Endothelial cell of umbilical vein (primary cell): Measurements from ENCODE around the gene BRCA1. TPM values are rescaled to one million over a fixed set of nuclear protein-coding genes. Genes with fewer than 3 reads are reported as not detected.
"Not testable (repeated sequence)": the region's sequence is repeated elsewhere in the genome, so short reads cannot be mapped to it uniquely, and the experiment has no call there.

Experiments used
- BruUV-seq: library from RNA; stranded (reverse); fragments of 400-500 nt; replicated peaks from 2 replicates; lab custom pipeline; 2021; lab: Mats Ljungman, UMichigan
- CTCF ChIA-PET: fragments of 300-600, 350-600 bp; sonication (Branson Sonifier 250); formaldehyde crosslinking; loops from one replicate; lab custom pipeline; 2021; ENCODE audit warnings: antibody characterized with exemption, inconsistent platforms; lab: Charles Lee
- POLR2A ChIA-PET: fragments of 300-600, 350-600 bp; sonication (Branson Sonifier 250); formaldehyde crosslinking; loops from one replicate; lab custom pipeline; 2021; ENCODE audit warnings: antibody characterized with exemption, inconsistent platforms; lab: Charles Lee
- DNase-seq: peaks from one replicate; pipeline ENCODE4 v3.0.0-alpha.2; 2011; ENCODE audit warnings: low read depth, low spot score
- FAIRE-seq: peaks from 2 replicates; lab custom pipeline; 2011; peaks lifted over from hg19 to GRCh38; lab: Jason Lieb, UNC
- H2AFZ ChIP-seq: 2 replicates; pipeline ENCODE4 v1.6.0; 2012; ENCODE audit warnings: low read depth, low read length, control low read depth, inconsistent platforms
- H3K27ac ChIP-seq: 2 replicates; pipeline ENCODE4 v1.5.1; 2011; ENCODE audit warnings: low read depth, mild to moderate bottlenecking, control low read depth, low read length, moderate library complexity; ENCODE audit not compliant: insufficient read depth
- H3K27me3 ChIP-seq, 2 experiments: 2 replicates each; pipeline versions ENCODE4 v1.6.0 to v1.6.1; 2011; ENCODE audit warnings: low read length in 2 of 2, mixed read lengths in 1 of 2; ENCODE audit not compliant: control insufficient read depth in 2 of 2, insufficient read depth in 2 of 2
- H3K36me3 ChIP-seq, 2 experiments: 2 replicates in 1 of 2; 3 replicates in 1 of 2; pipeline ENCODE4 v1.5.1; 2011; ENCODE audit warnings: low read length in 2 of 2, mild to moderate bottlenecking in 1 of 2, moderate library complexity in 1 of 2; ENCODE audit not compliant: control insufficient read depth in 2 of 2, insufficient read depth in 2 of 2; ENCODE audit errors: extremely low read depth in 1 of 2
- H3K4me1 ChIP-seq: 3 replicates; pipeline ENCODE4 v1.5.1; 2011; ENCODE audit warnings: mild to moderate bottlenecking, low read length; ENCODE audit not compliant: control insufficient read depth, insufficient read depth; ENCODE audit errors: extremely low read depth
- H3K4me2 ChIP-seq: 2 replicates; pipeline ENCODE4 v1.6.1; 2011; ENCODE audit warnings: low read length, control low read depth, mixed read lengths; ENCODE audit not compliant: insufficient read depth
- H3K4me3 ChIP-seq, 3 experiments: fragments of 200-600 bp in 1 of 3; sonication (generic), shearing (Covaris generic) in 1 of 3; replicated peaks in 1 of 3; 2 replicates each; pipeline ENCODE4 v1.5.1; 2011 to 2016; ENCODE audit warnings: control low read depth in 3 of 3, low read length in 3 of 3, mild to moderate bottlenecking in 2 of 3, inconsistent platforms in 1 of 3, low read depth in 1 of 3, moderate library complexity in 1 of 3; ENCODE audit not compliant: insufficient read depth in 1 of 3
- H3K79me2 ChIP-seq: 2 replicates; pipeline ENCODE4 v1.6.0; 2012; ENCODE audit warnings: low read length, inconsistent platforms; ENCODE audit not compliant: control insufficient read depth, insufficient read depth
- H3K9ac ChIP-seq: replicated peaks from 2 replicates; pipeline ENCODE3; 2011; ENCODE audit warnings: low read length, control low read depth; ENCODE audit not compliant: insufficient read depth; ENCODE audit errors: extremely low read depth
- H3K9me1 ChIP-seq: replicated peaks from 3 replicates; pipeline ENCODE4 v1.6.0; 2011; ENCODE audit warnings: mild to moderate bottlenecking, low read length; ENCODE audit not compliant: control insufficient read depth, insufficient read depth; ENCODE audit errors: extremely low read depth
- H3K9me3 ChIP-seq: replicated peaks from 2 replicates; pipeline ENCODE4 v1.5.1; 2012; ENCODE audit warnings: low read length, inconsistent platforms; ENCODE audit not compliant: control insufficient read depth, insufficient read depth
- H4K20me1 ChIP-seq: replicated peaks from 2 replicates; pipeline ENCODE3; 2011; ENCODE audit warnings: mild to moderate bottlenecking, low read length; ENCODE audit not compliant: control insufficient read depth, insufficient read depth; ENCODE audit errors: extremely low read depth
- EZH2 ChIP-seq: IDR thresholded peaks from 2 replicates; pipeline ENCODE4 v1.6.1; 2012; ENCODE audit warnings: borderline replicate concordance, low read depth, mild to moderate bottlenecking, moderate library complexity, low read length, inconsistent platforms; ENCODE audit not compliant: severe bottlenecking
- FOS ChIP-seq: IDR thresholded peaks from 2 replicates; pipeline ENCODE4 v1.6.1; 2011; ENCODE audit warnings: mild to moderate bottlenecking, low read length, moderate library complexity, borderline replicate concordance; ENCODE audit not compliant: insufficient read depth
- GATA2 ChIP-seq: IDR thresholded peaks from 2 replicates; pipeline ENCODE4 v1.7.0; 2011; ENCODE audit warnings: low read depth, mild to moderate bottlenecking, moderate library complexity, mixed read lengths, low read length; ENCODE audit not compliant: insufficient read length, insufficient read depth
- JUN ChIP-seq: IDR thresholded peaks from 2 replicates; pipeline ENCODE4 v1.6.1; 2011; ENCODE audit warnings: borderline replicate concordance, low read depth; ENCODE audit not compliant: insufficient read length, insufficient read depth
- MAX ChIP-seq: IDR thresholded peaks from 2 replicates; pipeline ENCODE4 v1.6.1; 2011; ENCODE audit not compliant: insufficient read depth, insufficient read length
- MYC ChIP-seq: IDR thresholded peaks from one replicate; pipeline ENCODE4 v1.6.1; 2011; ENCODE audit warnings: mild to moderate bottlenecking, low read depth, low read length
- POLR2A ChIP-seq: IDR thresholded peaks from 2 replicates; pipeline ENCODE4 v1.6.1; 2012; ENCODE audit warnings: low read depth, mild to moderate bottlenecking, control low read depth, low read length
- POLR2AphosphoS5 ChIP-seq: IDR thresholded peaks from 2 replicates; pipeline ENCODE4 v1.6.1; 2012; ENCODE audit warnings: low read depth, mild to moderate bottlenecking, control low read depth, low read length, moderate library complexity; ENCODE audit not compliant: insufficient read depth
- dilution Hi-C: fragments of 300-500 bp; cut with MboI; formaldehyde crosslinking; loops from one replicate; pipeline ENCODE4 v1.15.0; 2019; ENCODE audit warnings: low sequenced_read_pairs; ENCODE audit not compliant: extremely low pct_ligation_motif_present
- intact Hi-C: fragments of 100-400 bp; cut with micrococcal nuclease; formaldehyde crosslinking; loops from one replicate; pipeline ENCODE4 v1.10.0; 2022
- polyA plus RNA-seq, 4 experiments: library from polyadenylated mRNA; depleted of rRNA in 3 of 4; stranded (reverse) in 3 of 4; unstranded in 1 of 4; fragments of >200 nt; gene quantifications; 2 replicates each; pipeline versions ENCODE4 v1.2.1 to v1.2.3, GENCODE V29; 2011 to 2012; ENCODE audit warnings: missing spikeins in 1 of 4
- total RNA-seq: library from RNA; stranded (reverse); gene quantifications from 2 replicates; pipeline ENCODE4 v1.2.3, GENCODE V29; 2021
- TF ChIP-seq, protein P1 (sequence below), 2 donors: IDR thresholded peaks; 1 replicate in 1 of 2; 2 replicates in 1 of 2; pipeline ENCODE4 v1.5.1; 2011; ENCODE audit warnings: low read length in 2 of 2, mild to moderate bottlenecking in 2 of 2, moderate library complexity in 2 of 2, control low read depth in 1 of 2, inconsistent platforms in 1 of 2, low read depth in 1 of 2; ENCODE audit not compliant: insufficient read depth in 1 of 2; ENCODE audit errors: extremely low read depth in 1 of 2

Gene BRCA1
- total and polyA plus RNA-seq, 2 donors (not counting 3 experiments of a cell fraction or from before 2014, with no cell fraction given) = 14.3 to 29.0 TPM

DNA sequence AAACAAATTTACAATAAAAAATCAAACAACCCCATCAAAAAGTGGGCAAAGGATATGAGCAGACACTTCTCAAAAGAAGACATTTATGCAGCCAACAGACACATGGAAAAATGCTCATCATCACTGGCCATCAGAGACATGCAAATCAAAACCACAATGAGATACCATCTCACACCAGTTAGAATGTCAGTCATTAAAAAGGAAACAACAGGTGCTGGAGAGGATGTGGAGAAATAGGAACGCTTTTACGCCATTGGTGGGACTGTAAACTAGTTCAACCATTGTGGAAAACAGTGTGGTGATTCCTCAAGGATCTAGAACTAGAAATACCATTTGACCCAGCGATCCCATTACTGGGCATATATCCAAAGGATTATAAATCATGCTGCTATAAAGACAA is 11.4 kb upstream of the BRCA1 start:
- H3K27ac ChIP-seq, H3K36me3 ChIP-seq, H2AFZ ChIP-seq, H3K4me3 ChIP-seq, intact Hi-C loops, CTCF ChIA-PET, dilution Hi-C loops, POLR2A ChIA-PET, H3K27me3 ChIP-seq, H3K9me1 ChIP-seq, H3K4me1 ChIP-seq, BruUV-seq, H4K20me1 ChIP-seq, H3K79me2 ChIP-seq, H3K9me3 ChIP-seq, DNase-seq, FAIRE-seq, H3K9ac ChIP-seq, H3K4me2 ChIP-seq: not testable (repeated sequence)

DNA sequence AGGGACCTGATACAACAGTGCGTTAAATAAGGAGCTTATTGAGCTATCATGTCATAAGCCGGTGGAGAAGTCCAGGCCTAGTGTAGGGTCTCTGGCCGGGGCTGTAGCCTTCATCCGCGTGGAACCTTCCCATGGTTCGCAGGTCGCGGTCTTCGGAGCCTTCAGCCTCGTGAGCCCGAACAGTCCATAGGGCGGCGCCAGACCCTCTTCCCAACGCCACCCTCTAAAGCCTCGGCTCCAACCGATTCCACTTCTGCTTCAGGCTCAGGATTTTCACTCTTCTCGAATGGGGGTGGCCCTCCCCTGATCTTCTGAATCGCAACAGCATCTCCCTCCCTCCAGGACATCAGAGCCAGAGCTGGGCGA is 10.3 kb upstream of the BRCA1 start:
- H2AFZ ChIP-seq = no peak overlapping the region
- no peak for DNase-seq
- H3K79me2 ChIP-seq = no peaks in the 10 kb centered on the region
- H3K4me2 ChIP-seq = no peak overlapping the region
- intact Hi-C loops = no loop called here
- H3K9ac ChIP-seq = no peak overlapping the region
- no peaks in the 10 kb centered on the region for H3K9me3 ChIP-seq
- POLR2A ChIA-PET = no interaction called here
- no peak overlapping the region for H3K27ac ChIP-seq
- H3K36me3 ChIP-seq = peaks cover 0 to 4% of the 10 kb centered on the region in 2 experiments
- H4K20me1 ChIP-seq = no peaks in the 10 kb centered on the region
- CTCF ChIA-PET = interaction anchor here (1.2 kb wide), 1 partner anchor 17 kb away, joined by 3 read pairs; no protein-coding TSS in a partner anchor
- H3K4me1 ChIP-seq = no peaks in the 10 kb centered on the region
- H3K4me3 ChIP-seq = no peak overlapping the region
- H3K27me3 ChIP-seq = no peaks in the 10 kb centered on the region
- no peak for TF ChIP-seq MYC
- no peak for TF ChIP-seq EZH2
- TF ChIP-seq JUN = no peak
- TF ChIP-seq POLR2AphosphoS5 = no peak
- TF ChIP-seq, protein P1, sequence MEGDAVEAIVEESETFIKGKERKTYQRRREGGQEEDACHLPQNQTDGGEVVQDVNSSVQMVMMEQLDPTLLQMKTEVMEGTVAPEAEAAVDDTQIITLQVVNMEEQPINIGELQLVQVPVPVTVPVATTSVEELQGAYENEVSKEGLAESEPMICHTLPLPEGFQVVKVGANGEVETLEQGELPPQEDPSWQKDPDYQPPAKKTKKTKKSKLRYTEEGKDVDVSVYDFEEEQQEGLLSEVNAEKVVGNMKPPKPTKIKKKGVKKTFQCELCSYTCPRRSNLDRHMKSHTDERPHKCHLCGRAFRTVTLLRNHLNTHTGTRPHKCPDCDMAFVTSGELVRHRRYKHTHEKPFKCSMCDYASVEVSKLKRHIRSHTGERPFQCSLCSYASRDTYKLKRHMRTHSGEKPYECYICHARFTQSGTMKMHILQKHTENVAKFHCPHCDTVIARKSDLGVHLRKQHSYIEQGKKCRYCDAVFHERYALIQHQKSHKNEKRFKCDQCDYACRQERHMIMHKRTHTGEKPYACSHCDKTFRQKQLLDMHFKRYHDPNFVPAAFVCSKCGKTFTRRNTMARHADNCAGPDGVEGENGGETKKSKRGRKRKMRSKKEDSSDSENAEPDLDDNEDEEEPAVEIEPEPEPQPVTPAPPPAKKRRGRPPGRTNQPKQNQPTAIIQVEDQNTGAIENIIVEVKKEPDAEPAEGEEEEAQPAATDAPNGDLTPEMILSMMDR (IDR thresholded peaks at IDR 0.05; ENCODE audit: extremely low read depth in 1 of 2, insufficient read depth in 1 of 2, low read depth in 1 of 2, low read length in 2 of 2) = no peak
- no peak for TF ChIP-seq GATA2
- no peak for TF ChIP-seq MAX
- no peak for TF ChIP-seq FOS
- no peak for TF ChIP-seq POLR2A
- BruUV-seq = no TSS peak
- FAIRE-seq = no peak
- dilution Hi-C loops = no loop called here
- no peaks in the 10 kb centered on the region for H3K9me1 ChIP-seq
